GM23248 (cell line): ENCODE data around the gene TTC28. TPM values are rescaled to one million over a fixed set of nuclear protein-coding genes. Genes with fewer than 3 reads are reported as not detected.
"Not testable (repeated sequence)": the region's sequence is repeated elsewhere in the genome, so short reads cannot be mapped to it uniquely, and the experiment has no call there.

ENCODE experiments used
- DNase-seq: peaks from one replicate; pipeline ENCODE4 v3.0.0-alpha.2; 2015
- H2AFZ ChIP-seq: fragments of 200-600 bp; sonication (generic); 2 replicates; pipeline ENCODE4 v1.6.1; 2016; ENCODE audit warnings: antibody characterized with exemption
- H3F3A ChIP-seq: fragments of 200-600 bp; sonication (generic); 2 replicates; pipeline ENCODE4 v1.6.1; 2016; ENCODE audit warnings: mild to moderate bottlenecking, antibody characterized with exemption, mixed run types; ENCODE audit not compliant: insufficient read depth
- H3K27ac ChIP-seq: fragments of 200-600 bp; sonication (generic); 2 replicates; pipeline ENCODE4 v1.5.1; 2016; ENCODE audit warnings: mild to moderate bottlenecking
- H3K27me3 ChIP-seq: fragments of 200-600 bp; sonication (generic); replicated peaks from 2 replicates; pipeline ENCODE4 v1.6.1; 2016; ENCODE audit warnings: mild to moderate bottlenecking; ENCODE audit not compliant: insufficient read depth
- H3K36me3 ChIP-seq: fragments of 200-600 bp; sonication (generic); 2 replicates; pipeline ENCODE4 v1.6.1; 2016; ENCODE audit warnings: low read depth, mild to moderate bottlenecking
- H3K4me1 ChIP-seq: fragments of 200-600 bp; sonication (generic); 2 replicates; pipeline ENCODE4 v1.6.1; 2016; ENCODE audit warnings: mild to moderate bottlenecking; ENCODE audit not compliant: insufficient read depth
- H3K4me2 ChIP-seq: fragments of 200-600 bp; sonication (generic); one replicate; pipeline ENCODE4 v1.6.1; 2016; ENCODE audit warnings: mild to moderate bottlenecking; ENCODE audit not compliant: unreplicated experiment
- H3K4me3 ChIP-seq: fragments of 200-600 bp; sonication (generic); 2 replicates; pipeline ENCODE4 v1.5.1; 2016; ENCODE audit warnings: mild to moderate bottlenecking
- H3K79me2 ChIP-seq: fragments of 200-600 bp; sonication (generic); 2 replicates; pipeline ENCODE4 v1.6.1; 2016; ENCODE audit warnings: mild to moderate bottlenecking; ENCODE audit not compliant: insufficient read depth
- H3K9ac ChIP-seq: fragments of 200-600 bp; sonication (generic); 2 replicates; pipeline ENCODE4 v1.6.1; 2016; ENCODE audit warnings: mild to moderate bottlenecking
- H3K9me2 ChIP-seq: fragments of 200-600 bp; sonication (generic); 2 replicates; pipeline ENCODE4 v1.6.1; 2016; ENCODE audit warnings: mixed run types, mild to moderate bottlenecking, moderate library complexity; ENCODE audit not compliant: insufficient read depth
- H3K9me3 ChIP-seq: fragments of 200-600 bp; sonication (generic); one replicate; pipeline ENCODE4 v1.6.1; 2017; ENCODE audit warnings: low read depth
- H4K20me1 ChIP-seq: fragments of 200-600 bp; sonication (generic); 2 replicates; pipeline ENCODE4 v1.6.0; 2016; ENCODE audit not compliant: insufficient read depth
- EZH2 ChIP-seq: fragments of 200-600 bp; sonication (generic); IDR thresholded peaks from 2 replicates; pipeline ENCODE4 v1.6.1; 2018; ENCODE audit warnings: antibody characterized with exemption, mild to moderate bottlenecking; ENCODE audit not compliant: insufficient read depth, poor library complexity, severe bottlenecking
- EZH2phosphoT487 ChIP-seq: fragments of 200-600 bp; sonication (generic); IDR thresholded peaks from 2 replicates; pipeline ENCODE4 v1.6.1; 2018; ENCODE audit warnings: antibody characterized with exemption, moderate library complexity, mild to moderate bottlenecking, low read depth; ENCODE audit not compliant: insufficient read depth
- WGBS, 2 experiments: methylation state at CpG; one replicate each; pipeline ENCODE4 v1.1.6; 2015 to 2017; ENCODE audit warnings: low lambda C conversion rate in 2 of 2, low coverage in 1 of 2; ENCODE audit errors: missing lambda C conversion rate in 2 of 2; 5-methylcytosine and 5-hydroxymethylcytosine counted together
- in situ Hi-C: fragments of 300-500 bp; cut with MboI; formaldehyde crosslinking; loops from 2 replicates; pipeline ENCODE4 v1.15.0; 2020
- polyA plus RNA-seq: library from polyadenylated mRNA; unstranded; fragments of >200 nt; fragmentation: Nextera tagmentation; extraction: Ambion mirVana; gene quantifications from 2 replicates; pipeline ENCODE4 v1.2.1, GENCODE V29; 2016
- total RNA-seq: library from RNA; depleted of rRNA; stranded (reverse); fragments of >200 nt; shearing (Covaris generic); gene quantifications from 2 replicates; pipeline ENCODE4 v1.2.3, GENCODE V29; 2014

TTC28 gene
- total and polyA plus RNA-seq, 2 experiments from 2014 or later: 12.5 to 41.9 TPM

GRCh38 chr22:28220626-28221363 is 458.8 kb downstream of the TTC28 start:
- Histone ChIP-seq H2AFZ (no peak overlapping the region), H3K4me1 (peaks cover 11% of the 10 kb centered on the region), H3K9ac (no peak overlapping the region), H3K4me2 (no peak overlapping the region), H4K20me1 (no peaks in the 10 kb centered on the region; the same call in 1 of the 2 replicates), H3K4me3 (no peak overlapping the region), H3K36me3 (no peaks in the 10 kb centered on the region), H3K9me2 (no peaks in the 10 kb centered on the region), H3K27ac (no peak overlapping the region), H3K9me3 (no peaks in the 10 kb centered on the region), H3F3A (peaks cover 17% of the 10 kb centered on the region), H3K79me2 (peaks cover 27% of the 10 kb centered on the region), H3K27me3 (no peaks in the 10 kb centered on the region)
- WGBS, 2 experiments: 97% methylated on average over 5 of the region's 5 CpGs
- no peak for DNase-seq
- no peak for TF ChIP-seq EZH2phosphoT487
- no peak for TF ChIP-seq EZH2
- in situ Hi-C loops: no loop called here

- in situ Hi-C loops: no loop called here
Observed at GRCh38 chr22:28217277-28217676, 462.4 kb downstream of the TTC28 start.

GRCh38 chr22:28214750-28215149 is 464.9 kb downstream of the TTC28 start:
- 81 to 89% methylated on average over 5 of the region's 5 CpGs for WGBS, 2 experiments
- in situ Hi-C loops: not testable (repeated sequence)

More at GRCh38 chr22:28217277-28217676, 462.4 kb downstream of the TTC28 start:
- peaks cover 23% of the 10 kb centered on the region; the same call in 1 of the 2 replicates for H3K79me2 ChIP-seq
- DNase-seq: no peak
- WGBS, 2 experiments: 97 to 100% methylated on average over 1 of the region's 1 CpG
- no peak overlapping the region for H3K27ac ChIP-seq
- H3K36me3 ChIP-seq: no peaks in the 10 kb centered on the region
- TF ChIP-seq EZH2phosphoT487: no peak
- TF ChIP-seq EZH2: no peak
- no peaks in the 10 kb centered on the region; the same call in 1 of the 2 replicates for H4K20me1 ChIP-seq
- no peak overlapping the region for H3K4me2 ChIP-seq
- H3K4me3 ChIP-seq: no peak overlapping the region
- H3F3A ChIP-seq: peaks cover 5% of the 10 kb centered on the region
- no peaks in the 10 kb centered on the region for H3K27me3 ChIP-seq
- no peak overlapping the region for H2AFZ ChIP-seq
- no peaks in the 10 kb centered on the region for H3K9me3 ChIP-seq
- no peak overlapping the region for H3K9ac ChIP-seq
- no peaks in the 10 kb centered on the region for H3K9me2 ChIP-seq
- H3K4me1 ChIP-seq: no peaks in the 10 kb centered on the region

GRCh38 chr22:28209457-28209856 is 470.2 kb downstream of the TTC28 start:
- H3F3A ChIP-seq: peaks cover 28% of the 10 kb centered on the region
- H3K9ac ChIP-seq, H3K27me3 ChIP-seq, in situ Hi-C loops, H2AFZ ChIP-seq, DNase-seq, H3K4me2 ChIP-seq, H3K27ac ChIP-seq, H4K20me1 ChIP-seq, H3K9me2 ChIP-seq, H3K4me3 ChIP-seq, H3K9me3 ChIP-seq, H3K36me3 ChIP-seq: not testable (repeated sequence)
- H3K4me1 ChIP-seq: peaks cover 25% of the 10 kb centered on the region
- peaks cover 36% of the 10 kb centered on the region for H3K79me2 ChIP-seq
- 80 to 81% methylated on average over 6 of the region's 6 CpGs for WGBS, 2 experiments

More at GRCh38 chr22:28214750-28215149, 464.9 kb downstream of the TTC28 start:
- H3K4me3 ChIP-seq, H3K27ac ChIP-seq, H3K9ac ChIP-seq, H2AFZ ChIP-seq, H3K4me1 ChIP-seq, DNase-seq, H3K9me2 ChIP-seq, H3K4me2 ChIP-seq, H3F3A ChIP-seq, H3K9me3 ChIP-seq, H4K20me1 ChIP-seq, H3K27me3 ChIP-seq, H3K36me3 ChIP-seq: not testable (repeated sequence)
- H3K79me2 ChIP-seq: peaks cover 25% of the 10 kb centered on the region

GRCh38 chr22:28208787-28209186 is 470.9 kb downstream of the TTC28 start:
- H3K79me2 ChIP-seq: peaks cover 42% of the 10 kb centered on the region
- no peak for DNase-seq
- no peak overlapping the region for H3K9ac ChIP-seq
- no peaks in the 10 kb centered on the region for H4K20me1 ChIP-seq
- H2AFZ ChIP-seq: no peak overlapping the region
- no peak overlapping the region for H3K4me3 ChIP-seq
- H3K36me3 ChIP-seq: no peaks in the 10 kb centered on the region
- H3K27ac ChIP-seq: no peak overlapping the region
- WGBS, 2 experiments: 96% methylated on average over 2 of the region's 2 CpGs
- no peaks in the 10 kb centered on the region for H3K9me2 ChIP-seq
- H3K4me1 ChIP-seq: peaks cover 25% of the 10 kb centered on the region
- H3K27me3 ChIP-seq: no peaks in the 10 kb centered on the region
- in situ Hi-C loops: no loop called here
- H3K9me3 ChIP-seq: no peaks in the 10 kb centered on the region
- peaks cover 28% of the 10 kb centered on the region for H3F3A ChIP-seq
- no peak overlapping the region for H3K4me2 ChIP-seq
- TF ChIP-seq EZH2 (no peak), EZH2phosphoT487 (no peak)
